HepG2 (cell line): ENCODE measurements around the gene KCTD19. TPM values are rescaled to one million over a fixed set of nuclear protein-coding genes. Genes with fewer than 3 reads are reported as not detected.

Source experiments
- FOXK1 ChIP-seq: sonication (generic); formaldehyde crosslinking; IDR thresholded peaks from 2 replicates; pipeline ENCODE4 v1.4.0; 2020; ENCODE audit warnings: low read depth, missing genetic modification reagents, borderline replicate concordance
- RAD21 ChIP-seq: fragments of 450-650 bp; formaldehyde crosslinking; IDR thresholded peaks from 2 replicates; pipeline ENCODE4 v1.5.0; 2020; ENCODE audit warnings: mild to moderate bottlenecking
- ZNF282 ChIP-seq: fragments of 450-650 bp; IDR thresholded peaks from 2 replicates; pipeline ENCODE4 v1.6.1; 2018; ENCODE audit not compliant: partially characterized antibody
- ZNF644 ChIP-seq: IDR thresholded peaks from 2 replicates; pipeline ENCODE4 v1.6.1; 2016; ENCODE audit warnings: low read depth
- polyA plus RNA-seq, 8 experiments: library from polyadenylated mRNA; depleted of rRNA in 3 of 8; stranded (reverse) in 7 of 8; unstranded in 1 of 8; fragments of >200 nt; fragmentation: Illumina TruSeq in 4 of 8; extraction: Trizol in 4 of 8; gene quantifications; 2 replicates each; pipeline versions ENCODE4 v1.2.1 to v1.2.3, GENCODE V29; 2011 to 2016; ENCODE audit warnings: low read depth in 4 of 8, missing spikeins in 1 of 8, mixed read lengths in 1 of 8; ENCODE audit not compliant: insufficient read depth in 1 of 8
- total RNA-seq, 5 experiments: library from RNA; depleted of rRNA; stranded (reverse); fragments of >200 nt; fragmentation: Illumina TruSeq; extraction: Trizol; gene quantifications; 2 replicates each; pipeline ENCODE4 v1.2.3, GENCODE V29; 2016; ENCODE audit warnings: low read depth in 1 of 5
- TF ChIP-seq, protein P1 (sequence below): sonication (generic); formaldehyde crosslinking; IDR thresholded peaks from 2 replicates; pipeline ENCODE4 v1.5.0; 2020; ENCODE audit warnings: mild to moderate bottlenecking, missing genetic modification reagents, borderline replicate concordance
- TF ChIP-seq, protein P2 (sequence below): sonication (generic); formaldehyde crosslinking; IDR thresholded peaks from 2 replicates; pipeline ENCODE4 v1.9.0; 2021; ENCODE audit warnings: mild to moderate bottlenecking, missing genetic modification reagents
- TF ChIP-seq, protein P3 (sequence below): sonication (generic); formaldehyde crosslinking; conservative IDR thresholded peaks from 2 replicates; pipeline ENCODE4 v1.8.1; 2023; ENCODE audit warnings: missing genetic modification reagents
- TF ChIP-seq, protein P4 (sequence below): sonication (generic); formaldehyde crosslinking; IDR thresholded peaks from 2 replicates; pipeline ENCODE4 v1.4.0; 2020; ENCODE audit warnings: mild to moderate bottlenecking, missing genetic modification reagents

KCTD19 gene
- total and polyA plus RNA-seq, 2 of the 13 experiments (the other 11 are each of a cell fraction or from before 2014, with no cell fraction given): not detected

DNA sequence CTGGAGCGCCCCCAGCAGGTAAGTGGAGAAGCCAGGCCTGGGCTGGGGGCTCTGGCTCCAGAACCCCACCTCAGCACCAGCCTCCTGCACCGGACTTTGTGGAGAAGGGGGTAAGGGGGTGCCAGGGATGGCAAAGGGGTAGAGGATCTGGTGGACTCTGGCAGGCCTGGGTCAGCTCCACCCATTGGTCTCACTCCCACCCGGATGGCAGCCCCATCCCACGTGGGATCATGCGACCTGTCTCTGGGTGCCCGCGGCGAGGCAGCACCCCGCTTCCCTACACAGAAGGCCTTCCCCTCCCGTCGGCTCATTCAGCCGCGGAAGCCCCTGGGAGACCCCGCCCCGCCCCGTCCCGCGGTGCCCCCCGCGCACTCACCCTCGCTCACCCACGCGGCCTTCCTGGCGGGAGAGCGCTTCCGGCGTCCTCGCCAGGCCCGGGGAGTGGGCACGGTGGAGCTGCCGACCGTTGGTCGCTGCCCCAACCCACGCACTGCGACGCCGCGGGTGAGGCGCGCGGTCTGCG is 47.7 kb downstream of the KCTD19 start (continued):
- TF ChIP-seq, protein P1, sequence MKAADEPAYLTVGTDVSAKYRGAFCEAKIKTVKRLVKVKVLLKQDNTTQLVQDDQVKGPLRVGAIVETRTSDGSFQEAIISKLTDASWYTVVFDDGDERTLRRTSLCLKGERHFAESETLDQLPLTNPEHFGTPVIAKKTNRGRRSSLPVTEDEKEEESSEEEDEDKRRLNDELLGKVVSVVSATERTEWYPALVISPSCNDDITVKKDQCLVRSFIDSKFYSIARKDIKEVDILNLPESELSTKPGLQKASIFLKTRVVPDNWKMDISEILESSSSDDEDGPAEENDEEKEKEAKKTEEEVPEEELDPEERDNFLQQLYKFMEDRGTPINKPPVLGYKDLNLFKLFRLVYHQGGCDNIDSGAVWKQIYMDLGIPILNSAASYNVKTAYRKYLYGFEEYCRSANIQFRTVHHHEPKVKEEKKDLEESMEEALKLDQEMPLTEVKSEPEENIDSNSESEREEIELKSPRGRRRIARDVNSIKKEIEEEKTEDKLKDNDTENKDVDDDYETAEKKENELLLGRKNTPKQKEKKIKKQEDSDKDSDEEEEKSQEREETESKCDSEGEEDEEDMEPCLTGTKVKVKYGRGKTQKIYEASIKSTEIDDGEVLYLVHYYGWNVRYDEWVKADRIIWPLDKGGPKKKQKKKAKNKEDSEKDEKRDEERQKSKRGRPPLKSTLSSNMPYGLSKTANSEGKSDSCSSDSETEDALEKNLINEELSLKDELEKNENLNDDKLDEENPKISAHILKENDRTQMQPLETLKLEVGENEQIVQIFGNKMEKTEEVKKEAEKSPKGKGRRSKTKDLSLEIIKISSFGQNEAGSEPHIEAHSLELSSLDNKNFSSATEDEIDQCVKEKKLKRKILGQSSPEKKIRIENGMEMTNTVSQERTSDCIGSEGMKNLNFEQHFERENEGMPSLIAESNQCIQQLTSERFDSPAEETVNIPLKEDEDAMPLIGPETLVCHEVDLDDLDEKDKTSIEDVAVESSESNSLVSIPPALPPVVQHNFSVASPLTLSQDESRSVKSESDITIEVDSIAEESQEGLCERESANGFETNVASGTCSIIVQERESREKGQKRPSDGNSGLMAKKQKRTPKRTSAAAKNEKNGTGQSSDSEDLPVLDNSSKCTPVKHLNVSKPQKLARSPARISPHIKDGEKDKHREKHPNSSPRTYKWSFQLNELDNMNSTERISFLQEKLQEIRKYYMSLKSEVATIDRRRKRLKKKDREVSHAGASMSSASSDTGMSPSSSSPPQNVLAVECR (CRISPR knock-in tag): no peak; the same call in 1 of the 2 replicates
- TF ChIP-seq, protein P2, sequence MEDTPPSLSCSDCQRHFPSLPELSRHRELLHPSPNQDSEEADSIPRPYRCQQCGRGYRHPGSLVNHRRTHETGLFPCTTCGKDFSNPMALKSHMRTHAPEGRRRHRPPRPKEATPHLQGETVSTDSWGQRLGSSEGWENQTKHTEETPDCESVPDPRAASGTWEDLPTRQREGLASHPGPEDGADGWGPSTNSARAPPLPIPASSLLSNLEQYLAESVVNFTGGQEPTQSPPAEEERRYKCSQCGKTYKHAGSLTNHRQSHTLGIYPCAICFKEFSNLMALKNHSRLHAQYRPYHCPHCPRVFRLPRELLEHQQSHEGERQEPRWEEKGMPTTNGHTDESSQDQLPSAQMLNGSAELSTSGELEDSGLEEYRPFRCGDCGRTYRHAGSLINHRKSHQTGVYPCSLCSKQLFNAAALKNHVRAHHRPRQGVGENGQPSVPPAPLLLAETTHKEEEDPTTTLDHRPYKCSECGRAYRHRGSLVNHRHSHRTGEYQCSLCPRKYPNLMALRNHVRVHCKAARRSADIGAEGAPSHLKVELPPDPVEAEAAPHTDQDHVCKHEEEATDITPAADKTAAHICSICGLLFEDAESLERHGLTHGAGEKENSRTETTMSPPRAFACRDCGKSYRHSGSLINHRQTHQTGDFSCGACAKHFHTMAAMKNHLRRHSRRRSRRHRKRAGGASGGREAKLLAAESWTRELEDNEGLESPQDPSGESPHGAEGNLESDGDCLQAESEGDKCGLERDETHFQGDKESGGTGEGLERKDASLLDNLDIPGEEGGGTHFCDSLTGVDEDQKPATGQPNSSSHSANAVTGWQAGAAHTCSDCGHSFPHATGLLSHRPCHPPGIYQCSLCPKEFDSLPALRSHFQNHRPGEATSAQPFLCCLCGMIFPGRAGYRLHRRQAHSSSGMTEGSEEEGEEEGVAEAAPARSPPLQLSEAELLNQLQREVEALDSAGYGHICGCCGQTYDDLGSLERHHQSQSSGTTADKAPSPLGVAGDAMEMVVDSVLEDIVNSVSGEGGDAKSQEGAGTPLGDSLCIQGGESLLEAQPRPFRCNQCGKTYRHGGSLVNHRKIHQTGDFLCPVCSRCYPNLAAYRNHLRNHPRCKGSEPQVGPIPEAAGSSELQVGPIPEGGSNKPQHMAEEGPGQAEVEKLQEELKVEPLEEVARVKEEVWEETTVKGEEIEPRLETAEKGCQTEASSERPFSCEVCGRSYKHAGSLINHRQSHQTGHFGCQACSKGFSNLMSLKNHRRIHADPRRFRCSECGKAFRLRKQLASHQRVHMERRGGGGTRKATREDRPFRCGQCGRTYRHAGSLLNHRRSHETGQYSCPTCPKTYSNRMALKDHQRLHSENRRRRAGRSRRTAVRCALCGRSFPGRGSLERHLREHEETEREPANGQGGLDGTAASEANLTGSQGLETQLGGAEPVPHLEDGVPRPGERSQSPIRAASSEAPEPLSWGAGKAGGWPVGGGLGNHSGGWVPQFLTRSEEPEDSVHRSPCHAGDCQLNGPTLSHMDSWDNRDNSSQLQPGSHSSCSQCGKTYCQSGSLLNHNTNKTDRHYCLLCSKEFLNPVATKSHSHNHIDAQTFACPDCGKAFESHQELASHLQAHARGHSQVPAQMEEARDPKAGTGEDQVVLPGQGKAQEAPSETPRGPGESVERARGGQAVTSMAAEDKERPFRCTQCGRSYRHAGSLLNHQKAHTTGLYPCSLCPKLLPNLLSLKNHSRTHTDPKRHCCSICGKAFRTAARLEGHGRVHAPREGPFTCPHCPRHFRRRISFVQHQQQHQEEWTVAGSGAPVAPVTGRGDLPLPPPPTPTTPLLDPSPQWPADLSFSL (CRISPR knock-in tag): no peak
- TF ChIP-seq ZNF644 (CRISPR knock-in tag) (no peak), ZNF282 (no peak), RAD21 (CRISPR knock-in tag) (no peak), FOXK1 (no peak)
- TF ChIP-seq, protein P3, sequence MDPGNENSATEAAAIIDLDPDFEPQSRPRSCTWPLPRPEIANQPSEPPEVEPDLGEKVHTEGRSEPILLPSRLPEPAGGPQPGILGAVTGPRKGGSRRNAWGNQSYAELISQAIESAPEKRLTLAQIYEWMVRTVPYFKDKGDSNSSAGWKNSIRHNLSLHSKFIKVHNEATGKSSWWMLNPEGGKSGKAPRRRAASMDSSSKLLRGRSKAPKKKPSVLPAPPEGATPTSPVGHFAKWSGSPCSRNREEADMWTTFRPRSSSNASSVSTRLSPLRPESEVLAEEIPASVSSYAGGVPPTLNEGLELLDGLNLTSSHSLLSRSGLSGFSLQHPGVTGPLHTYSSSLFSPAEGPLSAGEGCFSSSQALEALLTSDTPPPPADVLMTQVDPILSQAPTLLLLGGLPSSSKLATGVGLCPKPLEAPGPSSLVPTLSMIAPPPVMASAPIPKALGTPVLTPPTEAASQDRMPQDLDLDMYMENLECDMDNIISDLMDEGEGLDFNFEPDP (CRISPR knock-in tag): no peak
- TF ChIP-seq, protein P4, sequence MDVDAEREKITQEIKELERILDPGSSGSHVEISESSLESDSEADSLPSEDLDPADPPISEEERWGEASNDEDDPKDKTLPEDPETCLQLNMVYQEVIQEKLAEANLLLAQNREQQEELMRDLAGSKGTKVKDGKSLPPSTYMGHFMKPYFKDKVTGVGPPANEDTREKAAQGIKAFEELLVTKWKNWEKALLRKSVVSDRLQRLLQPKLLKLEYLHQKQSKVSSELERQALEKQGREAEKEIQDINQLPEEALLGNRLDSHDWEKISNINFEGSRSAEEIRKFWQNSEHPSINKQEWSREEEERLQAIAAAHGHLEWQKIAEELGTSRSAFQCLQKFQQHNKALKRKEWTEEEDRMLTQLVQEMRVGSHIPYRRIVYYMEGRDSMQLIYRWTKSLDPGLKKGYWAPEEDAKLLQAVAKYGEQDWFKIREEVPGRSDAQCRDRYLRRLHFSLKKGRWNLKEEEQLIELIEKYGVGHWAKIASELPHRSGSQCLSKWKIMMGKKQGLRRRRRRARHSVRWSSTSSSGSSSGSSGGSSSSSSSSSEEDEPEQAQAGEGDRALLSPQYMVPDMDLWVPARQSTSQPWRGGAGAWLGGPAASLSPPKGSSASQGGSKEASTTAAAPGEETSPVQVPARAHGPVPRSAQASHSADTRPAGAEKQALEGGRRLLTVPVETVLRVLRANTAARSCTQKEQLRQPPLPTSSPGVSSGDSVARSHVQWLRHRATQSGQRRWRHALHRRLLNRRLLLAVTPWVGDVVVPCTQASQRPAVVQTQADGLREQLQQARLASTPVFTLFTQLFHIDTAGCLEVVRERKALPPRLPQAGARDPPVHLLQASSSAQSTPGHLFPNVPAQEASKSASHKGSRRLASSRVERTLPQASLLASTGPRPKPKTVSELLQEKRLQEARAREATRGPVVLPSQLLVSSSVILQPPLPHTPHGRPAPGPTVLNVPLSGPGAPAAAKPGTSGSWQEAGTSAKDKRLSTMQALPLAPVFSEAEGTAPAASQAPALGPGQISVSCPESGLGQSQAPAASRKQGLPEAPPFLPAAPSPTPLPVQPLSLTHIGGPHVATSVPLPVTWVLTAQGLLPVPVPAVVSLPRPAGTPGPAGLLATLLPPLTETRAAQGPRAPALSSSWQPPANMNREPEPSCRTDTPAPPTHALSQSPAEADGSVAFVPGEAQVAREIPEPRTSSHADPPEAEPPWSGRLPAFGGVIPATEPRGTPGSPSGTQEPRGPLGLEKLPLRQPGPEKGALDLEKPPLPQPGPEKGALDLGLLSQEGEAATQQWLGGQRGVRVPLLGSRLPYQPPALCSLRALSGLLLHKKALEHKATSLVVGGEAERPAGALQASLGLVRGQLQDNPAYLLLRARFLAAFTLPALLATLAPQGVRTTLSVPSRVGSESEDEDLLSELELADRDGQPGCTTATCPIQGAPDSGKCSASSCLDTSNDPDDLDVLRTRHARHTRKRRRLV (CRISPR knock-in tag): no peak
